Common myeloid progenitor, CD34-positive (primary cell): ENCODE data around the gene TCAIM.

Experiments used
- CTCF ChIA-PET: fragments of 350-600 bp; sonication (Branson Sonifier 250); formaldehyde crosslinking; loops from one replicate; lab custom pipeline; 2021; ENCODE audit warnings: antibody characterized with exemption; lab: Charles Lee
- POLR2A ChIA-PET: fragments of 350-600 bp; sonication (Branson Sonifier 250); formaldehyde crosslinking; loops from one replicate; lab custom pipeline; 2021; ENCODE audit warnings: antibody characterized with exemption; lab: Charles Lee
- DNase-seq, 3 donors: peaks; one replicate each; pipeline versions ENCODE4 v3.0.0 to v3.0.0-alpha.2; 2013
- H3K27ac ChIP-seq, 2 experiments: 1 replicate in 1 of 2; 2 replicates in 1 of 2; pipeline ENCODE4 v1.7.0; 2013; ENCODE audit warnings: inconsistent platforms in 2 of 2, low read length in 2 of 2, mild to moderate bottlenecking in 2 of 2, low read depth in 1 of 2, moderate library complexity in 1 of 2; ENCODE audit not compliant: severe bottlenecking in 2 of 2, insufficient read depth in 1 of 2, poor library complexity in 1 of 2
- H3K27me3 ChIP-seq, 5 experiments: replicated peaks in 2 of 5; 1 replicate in 3 of 5; 2 replicates in 2 of 5; pipeline versions ENCODE4 v1.6.1 to v1.7.0; 2013; ENCODE audit warnings: low read length in 4 of 5, mild to moderate bottlenecking in 2 of 5, moderate library complexity in 2 of 5, inconsistent platforms in 1 of 5; ENCODE audit not compliant: insufficient read depth in 5 of 5, control insufficient read depth in 4 of 5
- H3K36me3 ChIP-seq, 4 experiments: 1 replicate in 2 of 4; 2 replicates in 2 of 4; pipeline versions ENCODE4 v1.6.1 to v1.7.0; 2013; ENCODE audit warnings: low read length in 3 of 4, control low read depth in 1 of 4, mild to moderate bottlenecking in 1 of 4; ENCODE audit not compliant: control insufficient read depth in 4 of 4, insufficient read depth in 4 of 4
- H3K4me1 ChIP-seq, 4 experiments: 1 replicate in 3 of 4; 2 replicates in 1 of 4; pipeline versions ENCODE4 v1.6.1 to v1.7.1; 2013; ENCODE audit warnings: low read length in 3 of 4, mild to moderate bottlenecking in 3 of 4, control low read depth in 1 of 4, inconsistent platforms in 1 of 4, moderate library complexity in 1 of 4; ENCODE audit not compliant: control insufficient read depth in 4 of 4, insufficient read depth in 4 of 4; ENCODE audit errors: control extremely low read depth in 1 of 4
- H3K4me3 ChIP-seq, 7 experiments: 1 replicate in 4 of 7; 2 replicates in 3 of 7; pipeline versions ENCODE4 v1.5.1 to v1.7.0; 2013; ENCODE audit warnings: mild to moderate bottlenecking in 7 of 7, low read length in 6 of 7, moderate library complexity in 6 of 7, inconsistent platforms in 2 of 7, low read depth in 2 of 7, control low read depth in 1 of 7; ENCODE audit not compliant: insufficient read depth in 4 of 7, control insufficient read depth in 1 of 7; ENCODE audit errors: extremely low read depth in 1 of 7
- H3K9me3 ChIP-seq, 5 experiments: 1 replicate in 4 of 5; 2 replicates in 1 of 5; pipeline versions ENCODE4 v1.6.1 to v1.7.1; 2013; ENCODE audit warnings: low read length in 4 of 5, mild to moderate bottlenecking in 2 of 5, inconsistent platforms in 1 of 5, low read depth in 1 of 5, moderate library complexity in 1 of 5; ENCODE audit not compliant: control insufficient read depth in 4 of 5, insufficient read depth in 2 of 5; ENCODE audit errors: control extremely low read depth in 1 of 5
- WGBS: methylation state at CpG from one replicate; pipeline ENCODE4 v1.1.5; 2013; ENCODE audit not compliant: insufficient coverage; 5-methylcytosine and 5-hydroxymethylcytosine counted together

TCAIM gene

DNA sequence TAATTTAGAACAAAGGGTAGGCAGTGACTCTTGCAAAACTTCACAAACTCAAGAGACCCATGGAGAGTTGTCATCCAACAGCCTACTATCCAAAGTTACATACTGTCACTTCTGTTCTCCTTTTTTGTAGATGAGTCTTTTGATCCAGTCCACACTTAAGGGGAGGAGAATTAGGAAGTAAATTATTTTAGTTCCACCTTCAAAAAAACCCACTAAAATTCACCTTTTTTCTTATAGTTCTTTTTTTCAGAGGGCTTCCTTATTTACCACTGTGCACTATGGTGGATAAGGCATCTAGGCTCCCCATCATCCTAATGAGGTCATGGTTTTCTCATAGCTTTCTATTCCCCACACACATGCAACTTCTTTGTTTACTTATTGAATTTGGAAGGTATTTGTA lies 8.6 kb upstream of the TCAIM start:
- peaks cover 0 to 5% (median 0%) of the 10 kb centered on the region in 5 experiments for H3K9me3 ChIP-seq
- POLR2A ChIA-PET = interaction anchor here (0.6 kb wide), 1 partner anchor 1037 kb away, joined by 3 read pairs; no protein-coding TSS in a partner anchor
- peak in 2 of 3 donors; percentile 25 to 42 for DNase-seq
- H3K4me3 ChIP-seq = no peak overlapping the region
- H3K27me3 ChIP-seq = no peaks in the 10 kb centered on the region
- no peaks in the 10 kb centered on the region for H3K36me3 ChIP-seq
- H3K4me1 ChIP-seq = peaks cover 0 to 9% (median 4%) of the 10 kb centered on the region in 4 experiments
- H3K27ac ChIP-seq = no peak overlapping the region
- CTCF ChIA-PET = no interaction called here

DNA sequence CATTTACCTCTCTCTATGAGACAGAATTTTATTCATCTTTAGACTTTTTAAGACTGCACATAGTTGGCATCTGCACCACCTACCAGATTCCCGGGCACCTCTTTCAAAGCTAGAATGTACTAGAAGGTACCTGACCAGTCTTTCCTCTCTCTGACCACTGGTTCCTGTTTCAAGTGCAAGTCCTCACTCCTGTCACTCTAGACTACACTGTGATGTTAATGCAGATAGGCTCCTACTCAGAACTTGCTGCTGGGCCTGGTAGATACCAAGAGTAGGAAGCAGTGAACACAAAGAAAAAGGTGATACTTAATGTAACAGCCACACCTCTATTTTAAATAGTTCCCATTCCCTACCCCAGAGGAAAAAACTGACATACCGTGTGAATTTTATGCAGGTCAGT lies 8.1 kb upstream of the TCAIM start:
- 13% methylated on average over 1 of the region's 2 CpGs for WGBS
- peak in 2 of 3 donors; percentile 15 to 38 for DNase-seq
- Histone ChIP-seq H3K36me3 (no peaks in the 10 kb centered on the region), H3K27ac (no peak overlapping the region), H3K4me1 (peaks cover 0 to 9% (median 4%) of the 10 kb centered on the region in 4 experiments), H3K27me3 (no peaks in the 10 kb centered on the region), H3K9me3 (peaks cover 0 to 5% (median 0%) of the 10 kb centered on the region in 5 experiments), H3K4me3 (no peak overlapping the region)
- ChIA-PET POLR2A (interaction anchor here (0.6 kb wide), 1 partner anchor 1036 kb away, joined by 3 read pairs; no protein-coding TSS in a partner anchor), CTCF (interaction anchor here (1.8 to 2.1 kb wide), 2 partner anchors 11 to 148 kb away, joined by 4 to 8 read pairs; no protein-coding TSS in a partner anchor)

DNA sequence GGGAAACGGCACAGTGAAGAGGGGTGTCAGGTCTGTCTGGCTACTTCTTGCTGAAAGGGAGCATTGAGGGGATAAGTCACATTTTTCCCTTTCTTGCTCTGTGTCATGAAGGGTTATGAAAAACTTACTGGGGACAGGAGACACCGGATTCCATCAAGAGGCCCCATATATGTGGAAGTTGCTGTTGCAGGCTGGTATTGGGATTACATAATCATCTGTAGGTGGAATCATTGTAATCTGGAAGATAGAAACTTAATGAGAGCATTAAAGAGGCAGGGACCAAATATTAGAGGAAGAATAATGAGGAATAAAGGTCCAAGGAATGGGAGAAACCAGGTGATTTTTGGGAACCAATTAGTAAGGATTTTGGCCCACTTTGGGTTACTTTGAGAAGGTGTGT lies 4.2 kb upstream of the TCAIM start:
- POLR2A ChIA-PET = no interaction called here
- CTCF ChIA-PET = interaction anchor here (1.7 to 2.0 kb wide), 2 partner anchors 10 to 13 kb away, joined by 7 to 8 read pairs; no protein-coding TSS in a partner anchor
- no peak for DNase-seq
- Histone ChIP-seq H3K36me3 (no peaks in the 10 kb centered on the region), H3K27ac (no peak overlapping the region), H3K27me3 (no peaks in the 10 kb centered on the region), H3K9me3 (no peaks in the 10 kb centered on the region), H3K4me1 (peaks cover 7 to 20% (median 14%) of the 10 kb centered on the region in 4 experiments), H3K4me3 (no peak overlapping the region)
- 100% methylated on average over 2 of the region's 2 CpGs for whole genome bisulfite sequencing

DNA sequence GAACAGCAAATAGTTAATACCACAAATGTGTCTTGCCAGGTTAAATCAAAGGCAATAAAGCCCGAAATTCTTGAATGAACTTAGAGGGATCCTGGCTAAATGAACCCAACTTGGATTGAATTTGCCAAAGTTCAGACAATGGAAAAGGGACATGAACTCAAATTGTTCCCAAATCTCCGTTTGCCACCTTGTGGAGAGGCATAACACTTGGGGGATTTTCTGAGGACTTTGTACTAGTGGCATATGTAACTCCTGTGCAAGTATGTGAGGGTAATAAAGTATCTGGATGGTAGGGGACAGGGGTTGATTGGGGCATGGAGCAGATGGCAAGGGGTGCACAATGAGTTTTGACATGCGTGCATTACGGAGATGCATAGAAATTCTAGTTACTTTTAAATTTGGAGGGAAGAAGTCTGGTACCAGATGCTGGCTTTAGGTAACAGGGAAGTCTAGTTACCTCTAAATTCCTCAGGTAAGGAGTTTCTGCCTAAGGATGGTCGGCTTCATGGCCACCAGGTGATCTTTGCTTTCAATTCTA lies 1.2 kb upstream of the TCAIM start:
- 91% methylated on average over 4 of the region's 5 CpGs for WGBS
- peak in 2 of 3 donors; percentile 13 to 15 for DNase-seq
- ChIA-PET CTCF (no interaction called here), POLR2A (interaction anchor here (1.2 kb wide), 1 partner anchor 103 kb away, joined by 6 read pairs; no protein-coding TSS in a partner anchor)
- Histone ChIP-seq H3K4me3 (peak overlapping the region in 6 of 7 experiments; percentile 73 to 94 (median 88)), H3K27me3 (no peaks in the 10 kb centered on the region), H3K9me3 (no peaks in the 10 kb centered on the region), H3K36me3 (no peaks in the 10 kb centered on the region), H3K27ac (peak overlapping the region in 1 of 2 experiments; percentile 90), H3K4me1 (peaks cover 13 to 26% (median 18%) of the 10 kb centered on the region in 4 experiments)

- Histone ChIP-seq H3K27ac (peak overlapping the region; percentile 86 to 90), H3K4me1 (peaks cover 13 to 26% (median 18%) of the 10 kb centered on the region in 4 experiments), H3K36me3 (no peaks in the 10 kb centered on the region), H3K9me3 (no peaks in the 10 kb centered on the region), H3K27me3 (no peaks in the 10 kb centered on the region), H3K4me3 (peak overlapping the region; percentile 61 to 94 (median 88))
- POLR2A ChIA-PET = no interaction called here
- CTCF ChIA-PET = interaction anchor here (1.0 to 1.2 kb wide), 4 partner anchors 17 to 180 kb away, joined by 3 to 4 read pairs (median 3); no protein-coding TSS in a partner anchor
- 0% methylated on average over 7 of the region's 15 CpGs for WGBS
- no peak for DNase-seq
These were observed 212 bp downstream of the TCAIM start for GRCh38 chr3:44338828-44339127.

- peaks cover 13 to 26% (median 18%) of the 10 kb centered on the region in 4 experiments for H3K4me1 ChIP-seq
- H3K27ac ChIP-seq = peak overlapping the region; percentile 86 to 90
- H3K27me3 ChIP-seq = no peaks in the 10 kb centered on the region
- H3K9me3 ChIP-seq = no peaks in the 10 kb centered on the region
- no CpG with 5 or more reads among the region's 11 CpGs for WGBS
- peak overlapping the region in 6 of 7 experiments; percentile 73 to 94 (median 88) for H3K4me3 ChIP-seq
- ChIA-PET POLR2A (no interaction called here), CTCF (interaction anchor here (1.0 to 1.2 kb wide), 4 partner anchors 16 to 190 kb away, joined by 3 to 4 read pairs (median 3); no protein-coding TSS in a partner anchor)
- DNase-seq = no peak
- no peaks in the 10 kb centered on the region for H3K36me3 ChIP-seq
These were observed 853 bp downstream of the TCAIM start for GRCh38 chr3:44339181-44340057.
